Lung (tissue), 12 donors: ENCODE measurements around the gene SPAG17. TPM values are rescaled to one million over a fixed set of nuclear protein-coding genes. Genes with fewer than 3 reads are reported as not detected.

Experiments used
- ATAC-seq: fragments of 200-7000 bp; cut with Tn5 transposase; one replicate; pipeline ENCODE4 v1.9.1; 2020; ENCODE audit warnings: moderate number of reproducible peaks; ENCODE audit not compliant: insufficient read depth, low FRiP score
- DNase-seq, 3 donors: peaks; one replicate each; pipeline ENCODE4 v3.0.0-alpha.2; 2013 to 2017
- H3K27ac ChIP-seq, 2 donors: one replicate each; pipeline ENCODE4 v1.5.1; 2013; ENCODE audit warnings: mild to moderate bottlenecking in 2 of 2, moderate library complexity in 2 of 2, control low read depth in 1 of 2, inconsistent platforms in 1 of 2, low read depth in 1 of 2, low read length in 1 of 2
- H3K27me3 ChIP-seq, 3 donors: one replicate each; pipeline ENCODE4 v1.5.1; 2013; ENCODE audit warnings: low read length in 2 of 3; ENCODE audit not compliant: control insufficient read depth in 3 of 3, insufficient read depth in 3 of 3
- H3K36me3 ChIP-seq, 4 donors: one replicate each; pipeline ENCODE4 v1.5.1; 2013; ENCODE audit warnings: low read length in 4 of 4, mild to moderate bottlenecking in 1 of 4, moderate library complexity in 1 of 4; ENCODE audit not compliant: control insufficient read depth in 4 of 4, insufficient read depth in 4 of 4
- H3K4me1 ChIP-seq, 5 donors: one replicate each; pipeline ENCODE4 v1.5.1; 2013; ENCODE audit warnings: low read length in 5 of 5, mild to moderate bottlenecking in 2 of 5, moderate library complexity in 1 of 5; ENCODE audit not compliant: control insufficient read depth in 5 of 5, insufficient read depth in 5 of 5
- H3K4me3 ChIP-seq: one replicate; pipeline ENCODE4 v1.5.1; 2013; ENCODE audit warnings: mild to moderate bottlenecking, control low read depth, moderate library complexity
- H3K9ac ChIP-seq, 2 donors: one replicate each; pipeline ENCODE4 v1.5.1; 2013; ENCODE audit warnings: low read length in 2 of 2, control low read depth in 1 of 2; ENCODE audit not compliant: insufficient read depth in 1 of 2
- H3K9me3 ChIP-seq, 4 donors: one replicate each; pipeline ENCODE4 v1.5.1; 2013; ENCODE audit warnings: low read length in 3 of 4, mild to moderate bottlenecking in 1 of 4, moderate library complexity in 1 of 4; ENCODE audit not compliant: control insufficient read depth in 4 of 4, insufficient read depth in 3 of 4
- CTCF ChIP-seq: IDR thresholded peaks from 2 replicates; pipeline ENCODE4 v1.5.1; 2012; ENCODE audit warnings: mild to moderate bottlenecking; ENCODE audit errors: control extremely low read depth, extremely low read depth
- WGBS, 2 donors: extraction: QIAGEN DNeasy Blood & Tissue Kit; methylation state at CpG; one replicate each; pipeline ENCODE4 v1.1.7; 2013; 5-methylcytosine and 5-hydroxymethylcytosine counted together
- polyA plus RNA-seq, 2 donors: library from polyadenylated mRNA; stranded (reverse); fragments of 200-250 nt; gene quantifications; one replicate each; pipeline ENCODE4 v1.2.1, GENCODE V29; 2013
- total RNA-seq, 2 donors: library from RNA; depleted of rRNA in 1 of 2; stranded (reverse); fragments of >200 nt in 1 of 2; gene quantifications; one replicate each; pipeline ENCODE4 v1.2.1, GENCODE V29; 2014 to 2021
- donor health status: control.
- donor health status: control.
- donor health status: Bipolar disorder and iron deficiency.
- donor health status: healthy.
- donor health status: DM: yes; HTN: yes; CAD: no.

SPAG17 gene
- total and polyA plus RNA-seq, 4 donors, result 3.3 to 40.0 (median 12.4) TPM

- Histone ChIP-seq H3K36me3 (no peaks in the 10 kb centered on the region), H3K27ac (no peak overlapping the region), H3K27me3 (no peaks in the 10 kb centered on the region), H3K4me1 (peaks cover 0 to 6% (median 0%) of the 10 kb centered on the region in 5 donors), H3K9ac (no peak overlapping the region), H3K4me3 (no peak overlapping the region), H3K9me3 (no peaks in the 10 kb centered on the region)
- DNase-seq, result no peak
- no peak for ATAC-seq
- TF ChIP-seq CTCF, result no peak
- WGBS, 2 donors, result 91 to 95% methylated on average over 9 of the region's 9 CpGs
Observed at GRCh38 chr1:117970252-117970651, 214.8 kb downstream of the SPAG17 start.

GRCh38 chr1:117967881-117968280, 217.1 kb downstream of the SPAG17 start:
- no peak for ATAC-seq
- Histone ChIP-seq H3K27ac (no peak overlapping the region), H3K9ac (no peak overlapping the region), H3K4me1 (peaks cover 0 to 6% (median 0%) of the 10 kb centered on the region in 5 donors), H3K27me3 (no peaks in the 10 kb centered on the region), H3K9me3 (no peaks in the 10 kb centered on the region), H3K4me3 (no peak overlapping the region), H3K36me3 (peaks cover 0 to 2% (median under 1%) of the 10 kb centered on the region in 4 donors)
- no peak for TF ChIP-seq CTCF
- 3% methylated on average over 1 of the region's 1 CpG for WGBS, 2 donors
- DNase-seq, result peak; percentile 24 to 83 (median 59)

- H3K9me3 ChIP-seq, result no peaks in the 10 kb centered on the region
- no peak for ATAC-seq
- H3K36me3 ChIP-seq, result peaks cover 0 to 6% (median 2%) of the 10 kb centered on the region in 4 donors
- no peak for TF ChIP-seq CTCF
- H3K27ac ChIP-seq, result no peak overlapping the region
- H3K9ac ChIP-seq, result no peak overlapping the region
- H3K4me1 ChIP-seq, result peaks cover 0 to 6% (median 0%) of the 10 kb centered on the region in 5 donors
- no peak overlapping the region for H3K4me3 ChIP-seq
- H3K27me3 ChIP-seq, result no peaks in the 10 kb centered on the region
- DNase-seq, result peak in 1 of 3 donors; percentile 41
- WGBS, 2 donors, result 51 to 52% methylated on average over 4 of the region's 4 CpGs
Observed at GRCh38 chr1:117967477-117967876, 217.6 kb downstream of the SPAG17 start.
